NCI-H524 (cell line): ENCODE measurements around the gene TSPAN3.

Experiments
- DNase-seq, 2 experiments: peaks; one replicate each; lab custom pipeline; 2025; lab: John Stamatoyannopoulos, UW

TSPAN3 gene

DNA sequence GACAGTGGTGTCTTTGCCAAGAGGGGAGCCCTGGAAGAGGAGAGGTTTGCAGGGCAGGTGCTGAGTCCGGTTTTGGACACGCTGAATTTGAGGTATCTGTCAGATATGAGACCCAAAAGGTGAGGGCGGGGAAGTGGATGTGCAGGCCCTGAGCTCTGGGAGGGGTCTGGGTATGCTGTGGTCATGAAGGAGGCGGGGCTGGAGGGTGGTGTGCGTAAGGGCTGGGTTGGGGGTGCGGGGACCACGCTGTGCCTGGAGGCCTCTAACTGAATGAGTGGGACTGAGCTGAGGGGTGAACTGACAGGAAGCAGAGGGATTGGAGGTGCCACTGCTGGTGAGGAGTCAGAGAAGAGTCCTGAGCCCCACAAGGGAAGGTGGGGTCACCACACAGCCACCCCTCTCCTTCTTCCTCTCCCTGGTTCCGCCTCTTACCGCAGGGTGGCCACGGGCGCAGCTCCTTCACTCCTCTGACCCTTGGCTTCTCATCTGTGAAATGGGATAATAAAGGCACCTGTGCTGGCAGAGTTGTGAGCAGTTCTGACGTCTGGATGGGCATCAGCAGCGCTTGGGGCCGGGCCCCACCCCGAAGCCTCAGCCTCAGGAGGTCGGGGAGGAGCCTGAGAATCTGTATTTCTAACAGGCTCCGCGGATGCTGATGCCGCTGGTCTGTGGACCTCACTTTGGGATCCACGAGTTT, 47.2 kb downstream of the TSPAN3 start:
- DNase-seq, result no peak

DNA sequence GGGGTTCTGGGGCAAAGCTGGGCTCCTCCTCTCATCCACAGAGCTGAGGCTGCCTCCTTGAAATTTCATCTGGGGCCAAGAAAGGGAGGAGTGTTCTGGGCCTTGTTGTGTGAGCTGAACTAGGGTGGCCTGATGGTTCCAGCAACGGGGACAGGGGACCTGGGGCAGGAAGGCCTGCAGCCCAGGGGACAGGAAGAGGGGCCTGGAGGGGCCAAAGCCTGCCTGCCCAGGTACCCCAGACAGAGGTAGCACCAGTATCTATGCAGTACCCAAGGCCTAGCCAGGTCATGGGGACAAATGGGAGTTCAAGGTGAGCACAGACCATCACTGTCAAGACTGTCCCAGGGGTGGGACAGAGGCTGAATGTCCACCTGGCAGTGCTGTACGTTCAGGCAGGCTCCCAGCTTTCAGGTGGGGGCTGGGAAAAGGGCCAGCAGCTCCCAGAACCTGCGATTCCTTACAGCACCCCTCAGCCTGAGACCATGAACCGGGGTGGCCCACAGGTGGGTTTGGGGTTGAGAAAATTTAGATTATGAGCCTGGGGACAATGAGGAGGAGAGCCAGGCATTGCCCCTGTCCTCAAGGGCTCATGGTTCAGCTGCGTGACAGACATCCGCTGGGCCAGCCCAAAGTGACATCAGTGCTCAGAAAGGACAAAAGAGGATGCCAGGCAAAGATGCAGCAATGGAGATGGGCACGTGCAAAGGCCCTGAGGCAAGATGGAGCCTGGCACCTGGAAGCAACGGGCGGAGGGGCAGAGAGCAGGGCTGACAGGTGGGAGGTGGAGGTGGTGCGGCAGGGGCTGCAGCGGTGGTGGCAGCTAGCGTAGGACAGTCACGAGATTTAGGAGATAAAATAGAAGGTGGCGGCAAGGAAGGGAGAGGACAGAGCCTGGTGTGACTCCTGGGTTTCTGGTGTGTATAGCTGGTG, 48.0 kb downstream of the TSPAN3 start:
- DNase-seq, result no peak

DNA sequence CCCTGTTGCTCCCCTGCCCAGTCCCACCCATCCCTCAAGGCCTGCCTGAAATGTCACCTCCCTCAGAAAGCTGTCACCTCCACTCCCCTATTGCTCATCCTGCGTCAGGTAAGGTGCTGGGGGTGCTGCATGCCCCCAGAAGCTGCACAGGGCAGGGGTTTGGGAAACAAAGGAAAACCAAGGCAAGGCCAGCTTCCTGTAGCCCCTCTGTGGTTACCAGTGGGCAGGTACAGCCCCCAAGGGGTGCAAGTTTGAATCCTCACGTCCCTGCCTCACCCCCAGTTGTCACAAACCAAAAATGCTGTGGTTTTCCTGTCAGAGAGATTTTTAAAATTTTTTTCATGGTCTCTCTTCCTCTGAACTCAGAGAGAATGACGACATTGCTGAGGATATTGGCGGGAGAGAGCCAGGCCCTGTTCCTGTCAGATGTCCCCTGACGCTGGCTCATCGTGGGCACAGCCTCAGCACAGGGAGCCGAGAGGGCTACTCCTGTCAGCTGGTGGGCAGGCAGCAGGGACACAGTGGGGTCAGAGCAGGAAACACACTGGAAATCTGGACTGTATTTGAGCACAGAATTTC, 49.0 kb downstream of the TSPAN3 start:
- no peak for DNase-seq

GRCh38 chr15:77021088-77021481, 49.8 kb downstream of the TSPAN3 start:
- no peak for DNase-seq

GRCh38 chr15:77020348-77021087, 50.4 kb downstream of the TSPAN3 start:
- DNase-seq, result no peak

DNA sequence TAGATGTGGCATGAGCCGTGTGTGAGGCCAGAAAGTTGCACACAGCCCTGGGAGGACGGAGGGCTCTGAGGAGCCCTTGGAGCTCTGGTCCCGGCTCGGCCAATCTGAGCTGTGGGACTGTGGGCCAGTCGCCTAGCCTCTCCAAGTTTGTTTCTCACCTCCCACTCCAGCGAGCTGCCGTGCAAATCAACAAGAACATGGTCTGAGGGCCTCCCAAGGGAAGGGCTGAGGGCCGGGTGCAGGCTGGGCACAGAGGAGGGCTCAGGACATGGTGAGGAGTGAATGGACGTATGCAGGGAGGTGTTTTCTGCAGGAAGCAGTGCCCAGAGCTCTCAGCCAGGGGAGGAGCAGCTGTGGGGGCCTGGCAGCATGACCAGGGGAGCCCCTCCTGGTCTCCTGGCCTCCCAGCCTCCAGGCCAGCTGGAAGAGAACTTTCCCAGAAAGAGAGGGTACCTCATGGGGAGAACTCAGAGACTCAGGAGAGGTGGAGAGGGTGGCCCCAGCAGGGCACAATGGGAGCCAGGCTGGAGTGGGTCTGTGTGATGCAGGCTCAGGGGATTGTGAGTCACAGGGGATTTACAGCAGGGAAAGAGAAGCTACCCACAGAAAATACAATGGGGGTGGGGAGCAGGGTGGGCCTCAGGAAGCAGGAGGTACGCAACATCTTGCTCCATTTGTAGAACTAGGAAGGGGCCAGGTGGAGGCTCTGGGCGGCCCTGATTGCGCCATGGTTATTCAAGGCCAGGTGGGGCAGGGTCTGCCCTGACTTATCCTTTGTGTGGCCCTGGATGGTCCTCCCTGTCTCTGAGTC, 51.2 kb downstream of the TSPAN3 start:
- DNase-seq, result no peak

GRCh38 chr15:77018796-77019505, 52.0 kb downstream of the TSPAN3 start:
- no peak for DNase-seq

GRCh38 chr15:77017761-77018720, 52.9 kb downstream of the TSPAN3 start:
- DNase-seq, result no peak

GRCh38 chr15:77017091-77017660, 53.7 kb downstream of the TSPAN3 start:
- no peak for DNase-seq

DNA sequence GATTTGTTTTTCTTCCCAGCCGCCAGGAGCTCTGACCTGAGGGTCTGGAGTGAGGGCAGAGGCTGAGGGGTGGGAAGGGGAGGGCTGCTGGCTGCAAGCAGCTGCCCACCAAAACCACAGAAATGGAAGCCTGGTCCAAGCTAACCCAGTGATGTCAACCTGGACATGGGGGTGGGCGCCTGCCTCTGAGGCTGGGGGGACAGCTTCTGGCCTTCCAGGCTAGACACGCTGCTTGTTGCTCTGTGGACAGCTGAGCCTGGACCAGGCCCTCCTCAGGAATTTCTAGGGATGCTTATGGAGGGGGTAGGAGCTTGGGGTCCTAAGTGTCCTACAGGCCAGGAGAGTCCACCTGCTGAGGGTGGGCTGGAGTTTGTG, 54.6 kb downstream of the TSPAN3 start:
- DNase-seq, result no peak

GRCh38 chr15:77015646-77016320, 55.1 kb downstream of the TSPAN3 start:
- no peak for DNase-seq

- no peak for DNase-seq
Observed at GRCh38 chr15:77014132-77015081, 56.5 kb downstream of the TSPAN3 start.

DNA sequence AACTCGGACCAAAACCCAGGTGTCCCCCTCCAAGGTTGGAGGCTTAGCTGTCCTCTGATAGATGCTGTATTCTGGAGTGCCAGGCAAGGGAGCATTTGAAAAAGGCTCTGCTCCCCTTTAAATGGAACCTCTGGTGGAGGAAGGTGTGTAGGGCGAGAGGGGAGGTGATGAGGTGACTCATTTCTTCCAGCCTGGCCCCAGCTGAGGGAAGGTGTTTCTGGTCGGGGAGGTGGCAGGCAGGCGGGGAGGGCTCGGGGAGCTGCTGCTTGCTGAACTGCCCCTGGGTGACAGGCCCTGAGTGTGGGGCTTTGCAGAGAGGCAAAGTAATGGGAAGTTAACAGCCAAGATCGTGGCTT, 57.2 kb downstream of the TSPAN3 start:
- no peak for DNase-seq

- DNase-seq, result no peak
Observed at GRCh38 chr15:77012868-77013267, 58.0 kb downstream of the TSPAN3 start.

GRCh38 chr15:77012117-77012712, 58.7 kb downstream of the TSPAN3 start:
- no peak for DNase-seq

DNA sequence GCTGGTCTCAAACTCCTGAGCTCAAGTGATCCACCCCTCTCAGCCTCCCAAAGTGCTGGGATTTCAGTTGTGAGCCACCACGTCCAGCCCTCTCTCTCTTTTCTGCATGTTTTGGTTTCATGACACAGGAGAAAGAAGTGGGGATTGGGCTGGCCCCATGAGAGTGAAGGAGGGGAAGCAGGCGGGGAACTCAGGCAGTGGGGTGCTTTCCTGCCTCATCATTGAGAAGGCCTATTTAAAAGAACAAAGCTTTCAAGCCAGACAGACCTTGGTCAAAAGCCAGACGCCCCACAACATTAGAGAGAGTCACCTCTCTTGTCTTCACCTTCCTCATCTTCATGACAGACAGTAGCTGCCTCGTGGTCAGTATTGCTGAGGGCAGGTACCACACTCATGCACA, 60.1 kb downstream of the TSPAN3 start:
- no peak for DNase-seq

GRCh38 chr15:77010312-77010686, 60.6 kb downstream of the TSPAN3 start:
- DNase-seq, result no peak
